Liver (tissue), 9 donors: ENCODE measurements around the gene TGFBR3. TPM values are rescaled to one million over a fixed set of nuclear protein-coding genes. Genes with fewer than 3 reads are reported as not detected.

Experiments
- DNase-seq: peaks from one replicate; pipeline ENCODE4 v3.0.0-alpha.2; 2017; ENCODE audit warnings: low spot score
- H3K27ac ChIP-seq, 2 donors: one replicate each; pipeline ENCODE4 v1.7.0; 2013; ENCODE audit warnings: inconsistent platforms in 2 of 2, low read length in 2 of 2, control low read depth in 1 of 2, low read depth in 1 of 2, mild to moderate bottlenecking in 1 of 2
- H3K27me3 ChIP-seq, 4 donors: one replicate each; pipeline versions ENCODE4 v1.6.1 to v1.7.0; 2013; ENCODE audit warnings: low read length in 3 of 4, inconsistent platforms in 1 of 4, mild to moderate bottlenecking in 1 of 4, moderate library complexity in 1 of 4; ENCODE audit not compliant: control insufficient read depth in 4 of 4, insufficient read depth in 4 of 4
- H3K36me3 ChIP-seq, 4 donors: one replicate each; pipeline versions ENCODE4 v1.6.1 to v1.7.0; 2013; ENCODE audit warnings: low read length in 3 of 4, mild to moderate bottlenecking in 3 of 4, low read depth in 1 of 4, moderate library complexity in 1 of 4; ENCODE audit not compliant: control insufficient read depth in 4 of 4, insufficient read depth in 3 of 4
- H3K4me1 ChIP-seq, 4 donors: one replicate each; pipeline versions ENCODE4 v1.6.1 to v1.7.0; 2013; ENCODE audit warnings: low read length in 3 of 4, mild to moderate bottlenecking in 3 of 4, moderate library complexity in 1 of 4; ENCODE audit not compliant: control insufficient read depth in 4 of 4, insufficient read depth in 4 of 4
- H3K4me3 ChIP-seq, 3 donors: one replicate each; pipeline versions ENCODE4 v1.6.1 to v1.7.0; 2013; ENCODE audit warnings: low read length in 3 of 3, control low read depth in 1 of 3, low read depth in 1 of 3, mild to moderate bottlenecking in 1 of 3
- H3K9ac ChIP-seq, 2 donors: one replicate each; pipeline ENCODE4 v1.7.0; 2013; ENCODE audit warnings: low read length in 2 of 2, mild to moderate bottlenecking in 2 of 2, moderate library complexity in 2 of 2, control low read depth in 1 of 2, low read depth in 1 of 2
- H3K9me3 ChIP-seq, 4 donors: one replicate each; pipeline versions ENCODE4 v1.6.1 to v1.7.0; 2013; ENCODE audit warnings: low read length in 3 of 4; ENCODE audit not compliant: control insufficient read depth in 4 of 4
- ATF3 ChIP-seq: IDR thresholded peaks from 2 replicates; pipeline ENCODE4 v1.6.1; 2016; ENCODE audit warnings: antibody characterized with exemption
- EGR1 ChIP-seq, 2 donors: IDR thresholded peaks; 2 replicates each; pipeline ENCODE4 v1.6.1; 2016 to 2018; ENCODE audit warnings: antibody characterized with exemption in 2 of 2, low read depth in 2 of 2
- FOXA1 ChIP-seq: IDR thresholded peaks from 2 replicates; pipeline ENCODE4 v1.6.1; 2016; ENCODE audit warnings: antibody characterized with exemption
- FOXA2 ChIP-seq: IDR thresholded peaks from 2 replicates; pipeline ENCODE4 v1.6.1; 2016; ENCODE audit warnings: antibody characterized with exemption
- GABPA ChIP-seq, 2 donors: IDR thresholded peaks in 1 of 2; conservative IDR thresholded peaks in 1 of 2; 2 replicates each; pipeline ENCODE4 v1.6.1; 2016; ENCODE audit warnings: antibody characterized with exemption in 2 of 2, mild to moderate bottlenecking in 1 of 2, moderate library complexity in 1 of 2
- HNF4A ChIP-seq, 2 donors: conservative IDR thresholded peaks; 2 replicates each; pipeline ENCODE4 v1.6.1; 2016; ENCODE audit warnings: antibody characterized with exemption in 2 of 2, mild to moderate bottlenecking in 2 of 2
- HNF4G ChIP-seq: IDR thresholded peaks from 2 replicates; pipeline ENCODE4 v1.6.1; 2016; ENCODE audit warnings: antibody characterized with exemption
- NR2F2 ChIP-seq: IDR thresholded peaks from 2 replicates; pipeline ENCODE4 v1.6.1; 2016; ENCODE audit warnings: antibody characterized with exemption
- SP1 ChIP-seq: IDR thresholded peaks from 2 replicates; pipeline ENCODE4 v1.6.1; 2018; ENCODE audit warnings: antibody characterized with exemption, mild to moderate bottlenecking
- TAF1 ChIP-seq: conservative IDR thresholded peaks from 2 replicates; pipeline ENCODE4 v1.6.1; 2016; ENCODE audit warnings: antibody characterized with exemption, mild to moderate bottlenecking
- YY1 ChIP-seq: IDR thresholded peaks from 2 replicates; pipeline ENCODE4 v1.6.1; 2016; ENCODE audit warnings: antibody characterized with exemption, mild to moderate bottlenecking
- ZBTB33 ChIP-seq: IDR thresholded peaks from 2 replicates; pipeline ENCODE4 v1.6.1; 2016; ENCODE audit warnings: antibody characterized with exemption
- WGBS: extraction: QIAGEN DNeasy Blood & Tissue Kit; methylation state at CpG from one replicate; pipeline ENCODE4 v1.1.7; 2013; 5-methylcytosine and 5-hydroxymethylcytosine counted together
- polyA plus RNA-seq, 2 donors: library from polyadenylated mRNA; stranded (reverse) in 1 of 2; unstranded in 1 of 2; fragments of 200-250 nt in 1 of 2; fragments of >200 nt in 1 of 2; fragmentation: Nextera tagmentation in 1 of 2; extraction: Ambion mirVana in 1 of 2; gene quantifications; one replicate each; pipeline versions ENCODE4 v1.2.1 to v1.2.3, GENCODE V29; 2013 to 2015
- total RNA-seq, 2 donors: library from RNA; depleted of rRNA; stranded (reverse); fragments of >200 nt; gene quantifications; one replicate each; pipeline ENCODE4 v1.2.3, GENCODE V29; 2014
- TF ChIP-seq, protein P1 (sequence below): IDR thresholded peaks from 2 replicates; pipeline ENCODE4 v1.6.1; 2016; ENCODE audit warnings: antibody characterized with exemption, mild to moderate bottlenecking
- TF ChIP-seq, protein P2 (sequence below): IDR thresholded peaks from 2 replicates; pipeline ENCODE4 v1.6.1; 2016; ENCODE audit warnings: antibody characterized with exemption
- TF ChIP-seq, protein P3 (sequence below): fragments of 150-350 bp; IDR thresholded peaks from 2 replicates; pipeline ENCODE4 v1.5.1; 2017; ENCODE audit warnings: improper control_type of control experiment, low read depth, low read length; ENCODE audit not compliant: missing input control
- donor health status: healthy.
- donor health status: healthy.
- donor health status: healthy.
- donor health status: healthy.
- donor health status: healthy.

TGFBR3 gene
- total and polyA plus RNA-seq, 4 donors: 6.1 to 19.3 (median 9.9) TPM

DNA sequence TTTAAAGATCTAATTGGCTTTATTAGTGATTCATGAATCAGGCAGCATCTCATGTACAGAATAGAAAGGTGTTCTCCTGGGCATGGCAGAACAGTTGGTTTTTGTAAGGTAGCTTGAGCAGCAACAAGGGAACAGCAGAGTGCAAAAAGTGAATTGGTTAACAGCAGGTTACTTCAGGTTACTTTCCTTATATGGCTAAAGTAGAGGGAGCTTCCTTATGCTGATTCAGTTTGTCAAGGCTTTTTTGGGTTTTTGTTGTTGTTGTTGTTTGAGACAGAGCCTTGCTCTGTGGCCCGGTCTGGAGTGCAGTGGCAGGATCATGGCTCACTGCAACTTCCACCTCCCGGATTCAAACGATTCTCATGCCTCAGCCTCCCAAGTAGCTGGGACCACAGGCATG, 252.5 kb downstream of the TGFBR3 start:
- no peaks in the 10 kb centered on the region for H3K27me3 ChIP-seq
- WGBS: 84% methylated on average over 3 of the region's 3 CpGs
- no peak for DNase-seq

GRCh38 chr1:91631718-91632330, 254.1 kb downstream of the TGFBR3 start:
- DNase-seq: no peak
- no peaks in the 10 kb centered on the region for H3K27me3 ChIP-seq
- 88% methylated on average over 4 of the region's 4 CpGs for WGBS
- no peaks in the 10 kb centered on the region for H3K9me3 ChIP-seq
- H3K4me3 ChIP-seq: no peak overlapping the region
- no peak overlapping the region for H3K9ac ChIP-seq
- no peaks in the 10 kb centered on the region for H3K4me1 ChIP-seq
- no peaks in the 10 kb centered on the region for H3K36me3 ChIP-seq
- TF ChIP-seq SP1: no peak
- no peak for TF ChIP-seq GABPA (IDR thresholded peaks at IDR 0.05 in 1 of 2, conservative IDR thresholded peaks at IDR 0.05 in 1 of 2)
- TF ChIP-seq, protein P1, sequence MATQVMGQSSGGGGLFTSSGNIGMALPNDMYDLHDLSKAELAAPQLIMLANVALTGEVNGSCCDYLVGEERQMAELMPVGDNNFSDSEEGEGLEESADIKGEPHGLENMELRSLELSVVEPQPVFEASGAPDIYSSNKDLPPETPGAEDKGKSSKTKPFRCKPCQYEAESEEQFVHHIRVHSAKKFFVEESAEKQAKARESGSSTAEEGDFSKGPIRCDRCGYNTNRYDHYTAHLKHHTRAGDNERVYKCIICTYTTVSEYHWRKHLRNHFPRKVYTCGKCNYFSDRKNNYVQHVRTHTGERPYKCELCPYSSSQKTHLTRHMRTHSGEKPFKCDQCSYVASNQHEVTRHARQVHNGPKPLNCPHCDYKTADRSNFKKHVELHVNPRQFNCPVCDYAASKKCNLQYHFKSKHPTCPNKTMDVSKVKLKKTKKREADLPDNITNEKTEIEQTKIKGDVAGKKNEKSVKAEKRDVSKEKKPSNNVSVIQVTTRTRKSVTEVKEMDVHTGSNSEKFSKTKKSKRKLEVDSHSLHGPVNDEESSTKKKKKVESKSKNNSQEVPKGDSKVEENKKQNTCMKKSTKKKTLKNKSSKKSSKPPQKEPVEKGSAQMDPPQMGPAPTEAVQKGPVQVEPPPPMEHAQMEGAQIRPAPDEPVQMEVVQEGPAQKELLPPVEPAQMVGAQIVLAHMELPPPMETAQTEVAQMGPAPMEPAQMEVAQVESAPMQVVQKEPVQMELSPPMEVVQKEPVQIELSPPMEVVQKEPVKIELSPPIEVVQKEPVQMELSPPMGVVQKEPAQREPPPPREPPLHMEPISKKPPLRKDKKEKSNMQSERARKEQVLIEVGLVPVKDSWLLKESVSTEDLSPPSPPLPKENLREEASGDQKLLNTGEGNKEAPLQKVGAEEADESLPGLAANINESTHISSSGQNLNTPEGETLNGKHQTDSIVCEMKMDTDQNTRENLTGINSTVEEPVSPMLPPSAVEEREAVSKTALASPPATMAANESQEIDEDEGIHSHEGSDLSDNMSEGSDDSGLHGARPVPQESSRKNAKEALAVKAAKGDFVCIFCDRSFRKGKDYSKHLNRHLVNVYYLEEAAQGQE: no peak
- H3K27ac ChIP-seq: no peak overlapping the region

More for the DNA sequence above, 252.5 kb downstream of the TGFBR3 start:
- Histone ChIP-seq H3K9me3 (no peaks in the 10 kb centered on the region), H3K36me3 (no peaks in the 10 kb centered on the region), H3K4me3 (no peak overlapping the region), H3K9ac (no peak overlapping the region), H3K27ac (no peak overlapping the region), H3K4me1 (no peaks in the 10 kb centered on the region)
- no peak for TF ChIP-seq GABPA (IDR thresholded peaks at IDR 0.05 in 1 of 2, conservative IDR thresholded peaks at IDR 0.05 in 1 of 2)
- no peak for TF ChIP-seq FOXA2
- no peak for TF ChIP-seq ATF3

- no peak for TF ChIP-seq HNF4A (conservative IDR thresholded peaks at IDR 0.05)
- TF ChIP-seq, protein P2, sequence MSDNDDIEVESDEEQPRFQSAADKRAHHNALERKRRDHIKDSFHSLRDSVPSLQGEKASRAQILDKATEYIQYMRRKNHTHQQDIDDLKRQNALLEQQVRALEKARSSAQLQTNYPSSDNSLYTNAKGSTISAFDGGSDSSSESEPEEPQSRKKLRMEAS: no peak
- no peak for TF ChIP-seq ZBTB33
- TF ChIP-seq SP1: no peak
- TF ChIP-seq ATF3: no peak
- TF ChIP-seq TAF1: no peak
- TF ChIP-seq EGR1 (IDR thresholded peaks at IDR 0.05; ENCODE audit: low read depth in 2 of 2): no peak
- TF ChIP-seq NR2F2: no peak
- no peak for TF ChIP-seq HNF4G
- no peak for TF ChIP-seq FOXA1
- TF ChIP-seq YY1: no peak
- TF ChIP-seq, protein P3, sequence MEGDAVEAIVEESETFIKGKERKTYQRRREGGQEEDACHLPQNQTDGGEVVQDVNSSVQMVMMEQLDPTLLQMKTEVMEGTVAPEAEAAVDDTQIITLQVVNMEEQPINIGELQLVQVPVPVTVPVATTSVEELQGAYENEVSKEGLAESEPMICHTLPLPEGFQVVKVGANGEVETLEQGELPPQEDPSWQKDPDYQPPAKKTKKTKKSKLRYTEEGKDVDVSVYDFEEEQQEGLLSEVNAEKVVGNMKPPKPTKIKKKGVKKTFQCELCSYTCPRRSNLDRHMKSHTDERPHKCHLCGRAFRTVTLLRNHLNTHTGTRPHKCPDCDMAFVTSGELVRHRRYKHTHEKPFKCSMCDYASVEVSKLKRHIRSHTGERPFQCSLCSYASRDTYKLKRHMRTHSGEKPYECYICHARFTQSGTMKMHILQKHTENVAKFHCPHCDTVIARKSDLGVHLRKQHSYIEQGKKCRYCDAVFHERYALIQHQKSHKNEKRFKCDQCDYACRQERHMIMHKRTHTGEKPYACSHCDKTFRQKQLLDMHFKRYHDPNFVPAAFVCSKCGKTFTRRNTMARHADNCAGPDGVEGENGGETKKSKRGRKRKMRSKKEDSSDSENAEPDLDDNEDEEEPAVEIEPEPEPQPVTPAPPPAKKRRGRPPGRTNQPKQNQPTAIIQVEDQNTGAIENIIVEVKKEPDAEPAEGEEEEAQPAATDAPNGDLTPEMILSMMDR: no peak
- DNase-seq: no peak
- Histone ChIP-seq H3K27ac (no peak overlapping the region), H3K4me1 (no peaks in the 10 kb centered on the region), H3K9me3 (no peaks in the 10 kb centered on the region), H3K27me3 (no peaks in the 10 kb centered on the region), H3K9ac (no peak overlapping the region), H3K4me3 (no peak overlapping the region), H3K36me3 (no peaks in the 10 kb centered on the region)
These were observed 255.1 kb downstream of the TGFBR3 start for GRCh38 chr1:91630803-91631202.
